Neural cell (in vitro differentiated cells): ENCODE data around the gene CDH5.

Source experiments
- POLR2AphosphoS5 ChIP-seq: IDR thresholded peaks from 2 replicates; pipeline ENCODE4 v1.6.1; 2012
- TF ChIP-seq, protein P1 (sequence below): fragments of 450-650 bp; IDR thresholded peaks from 2 replicates; pipeline ENCODE4 v1.5.1; 2014; ENCODE audit warnings: antibody characterized with exemption, mild to moderate bottlenecking, moderate library complexity; ENCODE audit not compliant: poor library complexity, severe bottlenecking
- TF ChIP-seq, protein P2 (sequence below): IDR thresholded peaks from 2 replicates; pipeline ENCODE4 v1.6.1; 2012; ENCODE audit warnings: borderline replicate concordance

DNA sequence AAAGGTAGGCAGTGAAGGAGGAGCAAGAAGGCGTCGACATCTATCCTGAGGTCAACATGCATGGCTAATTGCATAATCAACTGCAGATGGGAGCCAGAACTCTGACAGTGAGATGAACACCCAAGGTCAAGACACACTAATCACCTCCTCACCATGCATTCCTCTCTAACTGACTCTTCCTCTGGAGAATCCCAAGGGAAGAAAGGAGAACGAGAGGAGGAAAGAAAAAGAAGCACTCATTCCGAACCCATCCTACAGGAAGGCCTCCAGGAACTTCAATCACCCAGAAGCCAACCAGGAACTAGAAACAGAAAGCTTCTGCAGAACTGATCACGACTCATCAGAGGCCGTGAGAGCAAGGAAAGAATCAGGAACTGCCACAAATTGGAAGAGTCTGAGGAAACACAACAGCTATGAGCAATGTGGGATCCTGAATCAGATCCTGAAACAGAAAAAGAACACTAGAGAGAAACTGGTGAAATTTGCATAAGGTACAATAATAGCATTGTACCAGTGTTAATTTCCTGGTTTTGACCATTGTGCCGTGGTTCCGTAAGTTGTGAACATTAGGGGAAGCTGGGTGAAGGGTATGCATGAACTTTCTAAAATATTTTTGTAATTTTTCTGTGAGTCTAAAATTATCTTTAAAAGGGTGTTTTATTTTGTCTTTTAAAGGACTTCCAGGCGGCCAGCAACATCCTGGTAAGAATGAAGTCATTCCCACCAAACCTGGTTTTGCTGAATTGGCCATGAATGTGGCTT lies 50.6 kb downstream of the CDH5 start:
- TF ChIP-seq, protein P1, sequence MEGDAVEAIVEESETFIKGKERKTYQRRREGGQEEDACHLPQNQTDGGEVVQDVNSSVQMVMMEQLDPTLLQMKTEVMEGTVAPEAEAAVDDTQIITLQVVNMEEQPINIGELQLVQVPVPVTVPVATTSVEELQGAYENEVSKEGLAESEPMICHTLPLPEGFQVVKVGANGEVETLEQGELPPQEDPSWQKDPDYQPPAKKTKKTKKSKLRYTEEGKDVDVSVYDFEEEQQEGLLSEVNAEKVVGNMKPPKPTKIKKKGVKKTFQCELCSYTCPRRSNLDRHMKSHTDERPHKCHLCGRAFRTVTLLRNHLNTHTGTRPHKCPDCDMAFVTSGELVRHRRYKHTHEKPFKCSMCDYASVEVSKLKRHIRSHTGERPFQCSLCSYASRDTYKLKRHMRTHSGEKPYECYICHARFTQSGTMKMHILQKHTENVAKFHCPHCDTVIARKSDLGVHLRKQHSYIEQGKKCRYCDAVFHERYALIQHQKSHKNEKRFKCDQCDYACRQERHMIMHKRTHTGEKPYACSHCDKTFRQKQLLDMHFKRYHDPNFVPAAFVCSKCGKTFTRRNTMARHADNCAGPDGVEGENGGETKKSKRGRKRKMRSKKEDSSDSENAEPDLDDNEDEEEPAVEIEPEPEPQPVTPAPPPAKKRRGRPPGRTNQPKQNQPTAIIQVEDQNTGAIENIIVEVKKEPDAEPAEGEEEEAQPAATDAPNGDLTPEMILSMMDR: no peak
- no peak for TF ChIP-seq POLR2AphosphoS5
- TF ChIP-seq, protein P2, sequence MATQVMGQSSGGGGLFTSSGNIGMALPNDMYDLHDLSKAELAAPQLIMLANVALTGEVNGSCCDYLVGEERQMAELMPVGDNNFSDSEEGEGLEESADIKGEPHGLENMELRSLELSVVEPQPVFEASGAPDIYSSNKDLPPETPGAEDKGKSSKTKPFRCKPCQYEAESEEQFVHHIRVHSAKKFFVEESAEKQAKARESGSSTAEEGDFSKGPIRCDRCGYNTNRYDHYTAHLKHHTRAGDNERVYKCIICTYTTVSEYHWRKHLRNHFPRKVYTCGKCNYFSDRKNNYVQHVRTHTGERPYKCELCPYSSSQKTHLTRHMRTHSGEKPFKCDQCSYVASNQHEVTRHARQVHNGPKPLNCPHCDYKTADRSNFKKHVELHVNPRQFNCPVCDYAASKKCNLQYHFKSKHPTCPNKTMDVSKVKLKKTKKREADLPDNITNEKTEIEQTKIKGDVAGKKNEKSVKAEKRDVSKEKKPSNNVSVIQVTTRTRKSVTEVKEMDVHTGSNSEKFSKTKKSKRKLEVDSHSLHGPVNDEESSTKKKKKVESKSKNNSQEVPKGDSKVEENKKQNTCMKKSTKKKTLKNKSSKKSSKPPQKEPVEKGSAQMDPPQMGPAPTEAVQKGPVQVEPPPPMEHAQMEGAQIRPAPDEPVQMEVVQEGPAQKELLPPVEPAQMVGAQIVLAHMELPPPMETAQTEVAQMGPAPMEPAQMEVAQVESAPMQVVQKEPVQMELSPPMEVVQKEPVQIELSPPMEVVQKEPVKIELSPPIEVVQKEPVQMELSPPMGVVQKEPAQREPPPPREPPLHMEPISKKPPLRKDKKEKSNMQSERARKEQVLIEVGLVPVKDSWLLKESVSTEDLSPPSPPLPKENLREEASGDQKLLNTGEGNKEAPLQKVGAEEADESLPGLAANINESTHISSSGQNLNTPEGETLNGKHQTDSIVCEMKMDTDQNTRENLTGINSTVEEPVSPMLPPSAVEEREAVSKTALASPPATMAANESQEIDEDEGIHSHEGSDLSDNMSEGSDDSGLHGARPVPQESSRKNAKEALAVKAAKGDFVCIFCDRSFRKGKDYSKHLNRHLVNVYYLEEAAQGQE: no peak
